Activated CD4-positive, alpha-beta memory T cell treated with anti-CD3 and anti-CD28 coated beads, Interleukin-2, amount 10 ng/mL, durations not matched to agents 7 days and 5 days (primary cell): Measurements from ENCODE around the gene PRKAG3. TPM values are rescaled to one million over a fixed set of nuclear protein-coding genes. Genes with fewer than 3 reads are reported as not detected.

Source experiments
- CTCF ChIA-PET: fragments of 350-600 bp; sonication (Branson Sonifier 250); formaldehyde crosslinking; loops from one replicate; lab custom pipeline; 2021; ENCODE audit warnings: antibody characterized with exemption, inconsistent platforms; lab: Charles Lee
- POLR2A ChIA-PET: fragments of 350-600 bp; sonication (Branson Sonifier 250); formaldehyde crosslinking; loops from one replicate; lab custom pipeline; 2021; ENCODE audit warnings: antibody characterized with exemption; lab: Charles Lee
- DNase-seq: peaks from one replicate; pipeline ENCODE4 v3.0.0-alpha.2; 2020
- H3K27ac Mint-ChIP-seq: one replicate; pipeline ENCODE4 v1.8.0; 2021; ENCODE audit warnings: mild to moderate bottlenecking, mixed read lengths
- H3K27me3 Mint-ChIP-seq: one replicate; pipeline ENCODE4 v1.8.0; 2021; ENCODE audit warnings: mixed read lengths
- H3K36me3 Mint-ChIP-seq: one replicate; pipeline ENCODE4 v1.8.0; 2021; ENCODE audit warnings: low read depth, mixed read lengths
- H3K4me1 Mint-ChIP-seq: one replicate; pipeline ENCODE4 v1.8.0; 2021; ENCODE audit warnings: mixed read lengths
- H3K4me3 Mint-ChIP-seq: one replicate; pipeline ENCODE4 v1.8.0; 2021; ENCODE audit warnings: mild to moderate bottlenecking, mixed read lengths
- H3K9me3 Mint-ChIP-seq: one replicate; pipeline ENCODE4 v1.8.0; 2021; ENCODE audit warnings: mixed read lengths
- total RNA-seq, 2 experiments: library from RNA; stranded (reverse); gene quantifications; one replicate each; pipeline ENCODE4 v1.2.3, GENCODE V29; 2021

The PRKAG3 gene
- total RNA-seq, 2 experiments from 2014 or later, result not detected

GRCh38 chr2:218804817-218805216 is 26.8 kb downstream of the PRKAG3 start:
- H3K4me3 Mint-ChIP-seq, result no peak overlapping the region
- CTCF ChIA-PET, result no interaction called here
- POLR2A ChIA-PET, result no interaction called here

DNA sequence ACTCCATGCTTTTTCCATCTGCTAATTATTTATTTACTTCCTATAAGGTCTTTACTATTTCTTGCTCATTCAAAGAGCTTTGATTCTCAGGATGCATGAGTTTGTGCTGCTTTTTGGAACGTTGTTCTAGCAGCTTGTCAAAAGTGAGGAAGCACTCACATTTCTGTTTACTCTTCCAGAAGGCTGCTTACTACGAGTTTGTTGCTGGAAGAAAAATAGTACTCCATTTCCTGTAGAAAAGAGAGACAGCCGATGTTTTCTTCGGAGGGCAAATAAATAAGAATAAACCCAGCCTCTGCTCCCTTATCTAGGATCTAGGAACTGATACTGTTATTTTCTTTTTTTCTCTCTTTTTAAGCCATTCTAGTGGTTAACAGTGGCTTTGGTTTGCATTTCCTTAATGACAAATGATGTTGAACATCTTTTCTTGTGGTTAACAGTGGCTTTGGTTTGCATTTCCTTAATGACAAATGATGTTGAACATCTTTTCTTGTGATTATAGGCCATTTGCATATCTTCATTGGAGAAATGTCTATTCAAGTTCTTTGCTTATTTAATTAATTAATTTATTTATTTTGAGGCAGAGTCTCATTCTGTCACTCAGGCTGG is 29.1 kb downstream of the PRKAG3 start:
- DNase-seq, result no peak
- peaks cover 2% of the 10 kb centered on the region for H3K9me3 Mint-ChIP-seq
- POLR2A ChIA-PET, result interaction anchor here (0.7 kb wide), 1 partner anchor 579 kb away, joined by 3 read pairs; no protein-coding TSS in a partner anchor
- peaks cover 46% of the 10 kb centered on the region for H3K27me3 Mint-ChIP-seq
- H3K27ac Mint-ChIP-seq, result no peak overlapping the region
- H3K36me3 Mint-ChIP-seq, result no peaks in the 10 kb centered on the region
- CTCF ChIA-PET, result no interaction called here
- peaks cover 16% of the 10 kb centered on the region for H3K4me1 Mint-ChIP-seq
- no peak overlapping the region for H3K4me3 Mint-ChIP-seq

More at GRCh38 chr2:218804817-218805216, 26.8 kb downstream of the PRKAG3 start:
- no peak for DNase-seq
- no peak overlapping the region for H3K27ac Mint-ChIP-seq
- peaks cover 38% of the 10 kb centered on the region for H3K27me3 Mint-ChIP-seq
- peaks cover 16% of the 10 kb centered on the region for H3K4me1 Mint-ChIP-seq
- peaks cover 2% of the 10 kb centered on the region for H3K9me3 Mint-ChIP-seq
- no peaks in the 10 kb centered on the region for H3K36me3 Mint-ChIP-seq

DNA sequence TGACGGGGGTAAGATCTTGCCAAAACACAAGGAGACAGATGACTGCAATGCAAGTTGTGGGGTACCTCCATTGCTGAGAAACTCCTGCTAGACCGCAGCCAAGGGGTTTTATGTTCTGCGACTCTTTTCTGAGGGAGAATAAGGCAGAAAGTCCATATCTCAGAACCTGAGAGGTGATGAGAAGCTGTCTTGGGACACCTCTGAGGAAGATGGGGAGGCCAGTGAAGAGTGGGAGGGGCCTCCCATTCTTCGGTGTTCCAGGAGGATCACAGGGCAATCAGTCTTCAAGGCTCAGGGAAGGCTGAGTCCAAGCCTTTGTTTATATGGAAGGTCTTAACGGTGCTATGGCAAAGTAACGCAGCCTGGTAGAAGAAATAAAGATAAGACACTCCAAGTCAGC is 31.6 kb downstream of the PRKAG3 start:
- Mint-ChIP-seq H3K27ac (no peak overlapping the region), H3K27me3 (peaks cover 48% of the 10 kb centered on the region), H3K4me3 (no peak overlapping the region), H3K4me1 (peaks cover 11% of the 10 kb centered on the region), H3K9me3 (no peaks in the 10 kb centered on the region), H3K36me3 (no peaks in the 10 kb centered on the region)
- ChIA-PET POLR2A (no interaction called here), CTCF (no interaction called here)
- no peak for DNase-seq

- Mint-ChIP-seq H3K27me3 (peaks cover 41% of the 10 kb centered on the region), H3K36me3 (no peaks in the 10 kb centered on the region), H3K4me1 (peaks cover 11% of the 10 kb centered on the region), H3K4me3 (no peak overlapping the region), H3K27ac (no peak overlapping the region), H3K9me3 (no peaks in the 10 kb centered on the region)
- DNase-seq, result no peak
- POLR2A ChIA-PET, result no interaction called here
- CTCF ChIA-PET, result no interaction called here
Observed at GRCh38 chr2:218798767-218799504, 32.7 kb downstream of the PRKAG3 start.

DNA sequence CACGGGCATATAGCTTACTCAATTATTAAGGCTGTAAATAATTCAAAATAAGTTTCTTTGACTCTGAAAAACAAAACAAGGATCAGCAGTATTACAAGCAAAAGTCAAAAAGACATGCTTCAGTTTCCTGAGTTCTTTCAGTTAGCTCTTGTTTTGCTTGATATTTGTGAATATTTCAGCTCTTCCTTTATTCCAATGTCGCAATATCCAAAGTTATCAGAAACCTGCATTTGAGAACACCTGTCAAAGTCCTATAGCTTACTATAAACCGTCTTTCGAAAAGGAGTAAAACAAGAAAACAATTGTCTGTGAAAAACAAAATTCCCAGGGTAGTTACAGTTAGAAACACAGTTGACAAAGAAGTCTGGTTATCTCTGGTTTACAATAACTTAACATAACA is 34.9 kb downstream of the PRKAG3 start:
- CTCF ChIA-PET, result no interaction called here
- no peak for DNase-seq
- Mint-ChIP-seq H3K27ac (no peak overlapping the region), H3K36me3 (no peaks in the 10 kb centered on the region), H3K27me3 (peaks cover 43% of the 10 kb centered on the region), H3K9me3 (no peaks in the 10 kb centered on the region), H3K4me1 (peaks cover 1% of the 10 kb centered on the region), H3K4me3 (no peak overlapping the region)
- POLR2A ChIA-PET, result no interaction called here

- CTCF ChIA-PET, result no interaction called here
- no peaks in the 10 kb centered on the region for H3K9me3 Mint-ChIP-seq
- no peaks in the 10 kb centered on the region for H3K36me3 Mint-ChIP-seq
- no peak for DNase-seq
- POLR2A ChIA-PET, result no interaction called here
- H3K27me3 Mint-ChIP-seq, result peaks cover 37% of the 10 kb centered on the region
- no peak overlapping the region for H3K27ac Mint-ChIP-seq
- H3K4me3 Mint-ChIP-seq, result no peak overlapping the region
- no peaks in the 10 kb centered on the region for H3K4me1 Mint-ChIP-seq
Observed at GRCh38 chr2:218792433-218792832, 39.2 kb downstream of the PRKAG3 start.

GRCh38 chr2:218788529-218789255 is 42.9 kb downstream of the PRKAG3 start:
- Mint-ChIP-seq H3K9me3 (no peaks in the 10 kb centered on the region), H3K27ac (no peak overlapping the region), H3K4me3 (no peak overlapping the region), H3K27me3 (peaks cover 23% of the 10 kb centered on the region), H3K36me3 (no peaks in the 10 kb centered on the region), H3K4me1 (no peaks in the 10 kb centered on the region)
- CTCF ChIA-PET, result interaction anchor here (0.6 kb wide), 1 partner anchor 222 kb away, joined by 3 read pairs; no protein-coding TSS in a partner anchor
- no peak for DNase-seq
- POLR2A ChIA-PET, result no interaction called here

DNA sequence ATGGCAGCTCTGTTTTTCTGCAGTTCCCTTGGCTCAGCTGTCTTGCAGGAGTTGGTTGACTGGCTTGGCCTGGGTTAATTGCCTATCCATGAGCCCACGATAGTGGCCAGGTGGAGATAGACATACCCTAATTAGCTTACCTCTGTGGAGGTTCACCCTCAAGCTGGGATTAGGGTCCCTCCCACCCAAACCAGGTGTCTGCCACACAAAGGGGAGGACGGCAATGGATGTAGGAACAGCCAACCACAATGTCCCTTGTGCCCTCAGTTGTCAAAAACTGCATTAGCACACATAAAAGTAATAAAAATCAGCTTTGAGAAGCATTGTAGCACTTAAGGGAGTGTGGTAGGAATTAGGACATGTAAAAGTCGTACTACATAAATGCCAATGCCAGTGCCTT is 45.5 kb downstream of the PRKAG3 start:
- Mint-ChIP-seq H3K4me1 (peaks cover 2% of the 10 kb centered on the region), H3K27ac (no peak overlapping the region), H3K9me3 (no peaks in the 10 kb centered on the region), H3K4me3 (no peak overlapping the region), H3K36me3 (no peaks in the 10 kb centered on the region), H3K27me3 (peaks cover 35% of the 10 kb centered on the region)
- CTCF ChIA-PET, result no interaction called here
- DNase-seq, result no peak
- POLR2A ChIA-PET, result no interaction called here

DNA sequence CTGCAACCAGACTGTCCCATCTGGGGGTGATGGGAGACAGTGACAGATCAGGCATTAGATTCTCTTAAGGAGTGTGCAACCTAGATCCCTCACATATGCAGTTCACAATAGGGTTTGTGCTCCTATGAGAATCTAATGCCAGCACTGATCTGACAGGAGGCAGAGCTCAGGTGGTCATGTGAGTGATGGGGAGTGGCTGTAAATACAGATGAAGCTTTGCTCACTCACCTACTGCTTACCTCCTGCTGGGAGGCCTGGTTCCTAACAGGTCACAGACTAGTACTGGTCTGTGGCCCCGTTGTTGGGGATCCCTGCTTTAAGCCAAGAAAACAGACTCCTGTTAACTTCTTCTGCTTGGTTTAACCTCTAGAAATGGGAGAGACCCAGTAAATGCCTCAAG is 46.5 kb downstream of the PRKAG3 start:
- CTCF ChIA-PET, result no interaction called here
- H3K4me1 Mint-ChIP-seq, result peaks cover 2% of the 10 kb centered on the region
- H3K4me3 Mint-ChIP-seq, result no peak overlapping the region
- H3K27ac Mint-ChIP-seq, result no peak overlapping the region
- H3K9me3 Mint-ChIP-seq, result no peaks in the 10 kb centered on the region
- H3K36me3 Mint-ChIP-seq, result no peaks in the 10 kb centered on the region
- DNase-seq, result no peak
- peaks cover 42% of the 10 kb centered on the region for H3K27me3 Mint-ChIP-seq
- POLR2A ChIA-PET, result no interaction called here

GRCh38 chr2:218783688-218784087 is 47.9 kb downstream of the PRKAG3 start:
- H3K9me3 Mint-ChIP-seq, result no peaks in the 10 kb centered on the region
- ChIA-PET POLR2A (no interaction called here), CTCF (no interaction called here)
- no peak for DNase-seq
- H3K27me3 Mint-ChIP-seq, result peaks cover 47% of the 10 kb centered on the region
- H3K4me1 Mint-ChIP-seq, result peaks cover 2% of the 10 kb centered on the region
- no peak overlapping the region for H3K4me3 Mint-ChIP-seq
- no peak overlapping the region for H3K27ac Mint-ChIP-seq
- no peaks in the 10 kb centered on the region for H3K36me3 Mint-ChIP-seq

GRCh38 chr2:218782528-218782844 is 49.1 kb downstream of the PRKAG3 start:
- Mint-ChIP-seq H3K27ac (no peak overlapping the region), H3K9me3 (peaks cover 4% of the 10 kb centered on the region), H3K4me1 (peaks cover 2% of the 10 kb centered on the region), H3K4me3 (no peak overlapping the region), H3K36me3 (peaks cover 3% of the 10 kb centered on the region), H3K27me3 (peaks cover 45% of the 10 kb centered on the region)
- no peak for DNase-seq
- ChIA-PET CTCF (no interaction called here), POLR2A (no interaction called here)

- Mint-ChIP-seq H3K27ac (no peak within 1 kb of the TSS), H3K9me3 (peaks cover 8% of the 10 kb centered on the region), H3K4me1 (peaks cover 2% of the 10 kb centered on the region), H3K36me3 (peaks cover 7% of the 10 kb centered on the region), H3K27me3 (peaks cover 45% of the 10 kb centered on the region), H3K4me3 (no peak within 1 kb of the TSS)
- no peak for DNase-seq
- ChIA-PET POLR2A (no interaction called here), CTCF (no interaction called here)
Observed at GRCh38 chr2:218781691-218782527, 49.7 kb downstream of the PRKAG3 start, which contains the start of gene CYP27A1. CYP27A1 (plus strand) TSS chr2:218782147; CDS start chr2:218782183, 36 bp downstream.
